ENCODE results near the gene THRB.

Gene THRB

GRCh38 chr3:24432989-24433388 lies 61.7 kb downstream of the THRB start:
- Histone ChIP-seq H3K36me3 (ENCODE audit: control insufficient read depth in 2 of 2, insufficient read depth in 1 of 2, low read length in 2 of 2) (no peaks in the 10 kb centered on the region), H3K4me3 (ENCODE audit: low read depth, low read length) (no peak overlapping the region), H3K4me1 (ENCODE audit: control insufficient read depth, insufficient read depth, low read length) (no peaks in the 10 kb centered on the region), H3K9me3 (ENCODE audit: control insufficient read depth, insufficient read depth, low read depth, low read length) (no peaks in the 10 kb centered on the region), H3K27ac (ENCODE audit: extremely low read depth, low read depth, low read length) (no peak overlapping the region)
- TF ChIP-seq YY2 (tag by site-specific recombination; IDR thresholded peaks at IDR 0.05) (no peak), ZNF692 (tag by site-specific recombination; IDR thresholded peaks at IDR 0.05) (no peak), ZNF174 (tag by site-specific recombination; IDR thresholded peaks at IDR 0.05) (no peak), ZNF391 (tag by site-specific recombination; IDR thresholded peaks at IDR 0.05; ENCODE audit: borderline replicate concordance, low read depth) (no peak), KLF17 (tag by site-specific recombination; IDR thresholded peaks at IDR 0.05) (no peak)
- POLR2A ChIA-PET, result no interaction called here
- CTCF ChIA-PET, result interaction anchor here (0.6 to 1.1 kb wide), 2 partner anchors 11 to 16 kb away, joined by 3 read pairs; no protein-coding TSS in a partner anchor

GRCh38 chr3:24428481-24428880 lies 66.2 kb downstream of the THRB start:
- CTCF ChIA-PET, result no interaction called here
- no peak for TF ChIP-seq CTCF (tag by site-specific recombination; IDR thresholded peaks at IDR 0.05)
- TF ChIP-seq ZNF132 (tag by site-specific recombination; IDR thresholded peaks at IDR 0.05; ENCODE audit: borderline replicate concordance), result no peak
- no peak for TF ChIP-seq ZNF239 (tag by site-specific recombination; IDR thresholded peaks at IDR 0.05)
- no peak for TF ChIP-seq PATZ1 (tag by site-specific recombination; IDR thresholded peaks at IDR 0.05)
- TF ChIP-seq ZNF549 (tag by site-specific recombination; IDR thresholded peaks at IDR 0.05), result no peak
- TF ChIP-seq REST (tag by site-specific recombination; IDR thresholded peaks at IDR 0.05), result no peak
- TF ChIP-seq SP3 (tag by site-specific recombination; IDR thresholded peaks at IDR 0.05), result no peak
- TF ChIP-seq ZNF658 (tag by site-specific recombination; IDR thresholded peaks at IDR 0.05), result no peak
- TF ChIP-seq BCL11B (tag by site-specific recombination; IDR thresholded peaks at IDR 0.05; ENCODE audit: low read depth), result no peak
- no peak for TF ChIP-seq ZBTB6 (tag by site-specific recombination; IDR thresholded peaks at IDR 0.05)
- TF ChIP-seq ZNF2 (tag by site-specific recombination; IDR thresholded peaks at IDR 0.05), result no peak
- no peak for TF ChIP-seq ZNF133 (tag by site-specific recombination; IDR thresholded peaks at IDR 0.05)
- TF ChIP-seq IKZF3 (tag by site-specific recombination; IDR thresholded peaks at IDR 0.05), result no peak
- no peak for TF ChIP-seq ZNF561 (tag by site-specific recombination; IDR thresholded peaks at IDR 0.05; ENCODE audit: borderline replicate concordance)
- no peak overlapping the region for H3K4me3 ChIP-seq (ENCODE audit: low read depth, low read length)
- no peak overlapping the region for H3K27ac ChIP-seq (ENCODE audit: extremely low read depth, low read depth, low read length)
- H3K9me3 ChIP-seq (ENCODE audit: control insufficient read depth, insufficient read depth, low read depth, low read length), result no peaks in the 10 kb centered on the region
- POLR2A ChIA-PET, result no interaction called here
- no peaks in the 10 kb centered on the region for H3K36me3 ChIP-seq (ENCODE audit: control insufficient read depth in 2 of 2, insufficient read depth in 1 of 2, low read length in 2 of 2)
- H3K4me1 ChIP-seq (ENCODE audit: control insufficient read depth, insufficient read depth, low read length), result no peaks in the 10 kb centered on the region
